ENCODE data around the gene APBB2. TPM values are rescaled to one million over a fixed set of nuclear protein-coding genes. Genes with fewer than 3 reads are reported as not detected.
"Not testable (repeated sequence)": the region's sequence is repeated elsewhere in the genome, so short reads cannot be mapped to it uniquely, and the experiment has no call there.

The APBB2 gene
- polyA plus RNA-seq, 1 donor: 67.7 TPM

GRCh38 chr4:41015016-41015675 is 199.2 kb downstream of the APBB2 start:
- no peak for DNase-seq

GRCh38 chr4:41014158-41014557 is 200.2 kb downstream of the APBB2 start:
- no peak for DNase-seq

DNA sequence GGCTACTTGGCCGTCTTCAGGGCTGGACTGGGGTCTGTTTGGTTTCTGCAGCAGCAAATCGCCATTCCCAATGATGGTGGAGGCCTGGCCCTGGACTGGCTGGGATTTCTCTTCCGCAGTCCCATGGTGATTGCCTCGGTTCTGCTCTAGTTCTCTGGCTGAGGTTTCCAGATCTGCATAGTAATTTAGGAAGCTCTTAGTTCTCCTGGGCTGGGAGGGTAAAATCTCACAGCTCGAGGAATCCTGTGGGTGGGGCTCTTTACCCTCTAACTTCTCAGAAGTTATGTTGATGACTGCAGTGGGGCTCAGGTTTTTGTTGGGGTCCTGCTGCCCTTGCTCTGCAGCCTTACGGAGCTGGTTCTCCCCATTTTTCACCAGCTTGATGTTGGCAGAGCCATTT is 200.6 kb downstream of the APBB2 start:
- no peak for DNase-seq

- DNase-seq: no peak
Measured at GRCh38 chr4:41012911-41013310, 201.4 kb downstream of the APBB2 start.

- DNase-seq: no peak
Measured at GRCh38 chr4:41012293-41012692, 202.0 kb downstream of the APBB2 start.

DNA sequence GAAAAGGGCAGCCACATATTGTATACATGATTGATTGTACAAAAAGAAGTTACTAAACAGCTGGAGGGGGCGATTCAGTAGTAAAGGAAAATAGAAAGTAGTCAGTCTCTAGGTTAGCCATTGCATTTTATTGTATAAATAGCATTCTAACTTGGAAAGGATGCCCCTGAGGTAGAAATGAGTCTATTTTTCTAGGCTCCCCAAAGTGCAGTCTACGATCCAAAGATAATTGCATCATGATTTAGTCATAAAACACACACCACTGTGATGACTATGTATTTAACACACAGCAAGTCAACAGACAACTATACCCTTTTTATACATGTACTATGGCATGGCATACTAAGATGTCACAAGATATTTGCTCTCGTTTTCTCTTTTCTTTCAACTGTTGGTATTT is 204.9 kb downstream of the APBB2 start:
- DNase-seq: no peak

DNA sequence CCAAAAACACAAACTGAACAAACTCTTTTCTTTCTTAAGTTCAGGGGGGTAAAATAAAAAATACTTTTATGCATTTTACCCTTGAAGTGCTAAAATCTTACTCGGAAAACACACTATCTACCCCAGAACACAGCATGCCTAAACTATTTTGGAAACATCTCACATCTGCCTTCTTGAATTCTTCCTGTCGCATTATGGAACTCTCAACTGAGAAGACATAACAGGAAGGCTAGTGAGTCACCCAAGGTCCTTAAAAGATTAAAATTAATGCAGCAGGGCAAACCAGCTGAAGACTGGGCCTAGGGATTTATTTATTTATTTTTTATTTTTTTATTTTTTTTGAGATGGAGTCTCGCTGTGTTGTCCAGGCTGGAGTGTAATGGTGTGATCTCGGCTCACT is 208.2 kb downstream of the APBB2 start:
- no peak for DNase-seq

GRCh38 chr4:41002309-41002708 is 212.0 kb downstream of the APBB2 start:
- DNase-seq: no peak

DNA sequence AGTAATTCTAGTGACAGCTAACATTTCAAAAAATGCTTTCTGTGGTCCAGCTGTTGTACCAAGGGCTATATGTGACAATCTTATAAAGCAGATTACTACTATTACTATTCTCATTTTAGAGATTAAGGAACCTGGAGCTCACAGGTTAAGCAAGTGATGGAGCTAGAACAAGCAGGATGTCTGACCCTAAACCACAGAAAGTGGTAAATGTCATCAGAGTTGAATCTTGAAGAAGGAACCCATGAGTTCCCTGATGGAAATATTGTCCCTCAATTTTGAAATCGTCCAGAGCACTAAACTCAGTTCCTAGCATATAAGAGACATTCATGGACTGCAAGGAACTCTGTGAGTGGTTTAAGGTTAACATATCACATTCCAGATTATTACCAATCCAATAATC is 214.0 kb downstream of the APBB2 start:
- DNase-seq: no peak

DNA sequence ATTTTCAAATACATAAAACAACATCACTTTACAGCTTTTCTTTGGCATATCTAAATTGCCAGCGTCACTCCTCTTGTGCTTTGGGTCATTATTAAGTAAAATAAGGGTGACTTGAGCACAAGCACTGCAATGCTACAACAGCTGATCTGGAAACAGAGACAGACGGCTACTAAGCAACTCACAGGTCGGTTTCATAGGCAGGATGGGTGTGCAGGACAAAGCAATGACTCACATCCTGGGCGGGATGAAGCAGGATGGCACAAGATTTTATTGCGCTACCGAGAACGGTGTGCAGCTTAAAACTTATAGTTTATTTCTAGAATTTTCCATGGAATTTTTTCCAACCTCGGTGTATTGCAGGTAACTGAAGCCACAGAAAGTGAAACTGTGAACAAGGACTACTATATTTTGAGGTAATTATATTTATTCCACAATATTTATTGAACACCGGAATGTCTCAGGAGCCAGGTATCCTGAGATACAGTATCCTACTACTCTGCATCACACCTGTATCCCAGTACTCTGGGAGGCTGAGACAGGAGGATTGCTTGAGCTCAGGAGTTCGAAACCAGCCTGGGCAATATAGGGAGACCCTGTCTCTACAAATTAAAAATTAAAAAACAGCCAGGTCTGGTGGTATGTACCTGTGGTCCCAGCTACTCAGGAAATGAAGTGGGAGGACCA is 215.5 kb downstream of the APBB2 start:
- DNase-seq: no peak

DNA sequence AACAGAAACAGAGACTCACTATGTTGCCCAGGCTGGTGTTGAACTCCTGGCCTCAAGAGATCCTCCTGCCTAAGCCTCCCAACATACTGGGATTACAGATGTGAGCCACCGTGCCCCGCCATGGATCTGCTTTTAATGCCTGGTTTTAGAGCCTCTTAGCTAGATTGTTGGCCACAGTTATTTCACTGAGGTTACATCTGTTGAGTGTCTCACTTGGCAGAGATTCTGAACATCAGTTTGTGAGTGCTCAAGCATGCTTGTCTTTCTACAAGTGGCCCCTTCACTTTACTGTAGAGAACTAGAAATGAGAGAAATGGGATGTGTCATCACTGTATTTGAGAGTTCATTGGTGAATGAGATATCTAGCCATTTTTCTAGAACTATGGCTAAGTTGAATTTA is 218.5 kb downstream of the APBB2 start:
- no peak for DNase-seq

- not testable (repeated sequence) for DNase-seq
Measured at GRCh38 chr4:40994321-40994720, 220.0 kb downstream of the APBB2 start.

DNA sequence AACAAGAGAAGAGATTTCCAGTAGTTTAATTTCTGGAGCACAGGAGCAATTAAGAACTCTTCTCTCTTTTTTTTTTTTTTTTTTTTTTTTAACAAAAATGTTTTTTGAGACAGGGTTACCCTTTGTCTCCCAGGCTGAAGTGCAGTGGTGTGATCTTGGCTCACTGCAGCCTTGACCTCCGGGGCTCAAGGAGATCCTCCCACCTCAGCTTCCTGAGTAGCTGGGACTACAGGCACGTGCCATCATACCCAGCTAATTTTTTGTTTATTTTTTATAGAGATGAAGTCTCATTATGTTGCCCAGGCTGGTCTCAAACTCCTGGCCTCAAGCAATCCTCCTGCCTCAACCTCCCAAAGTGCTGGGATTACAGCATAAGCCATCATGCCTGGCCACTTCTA is 221.0 kb downstream of the APBB2 start:
- not testable (repeated sequence) for DNase-seq

DNA sequence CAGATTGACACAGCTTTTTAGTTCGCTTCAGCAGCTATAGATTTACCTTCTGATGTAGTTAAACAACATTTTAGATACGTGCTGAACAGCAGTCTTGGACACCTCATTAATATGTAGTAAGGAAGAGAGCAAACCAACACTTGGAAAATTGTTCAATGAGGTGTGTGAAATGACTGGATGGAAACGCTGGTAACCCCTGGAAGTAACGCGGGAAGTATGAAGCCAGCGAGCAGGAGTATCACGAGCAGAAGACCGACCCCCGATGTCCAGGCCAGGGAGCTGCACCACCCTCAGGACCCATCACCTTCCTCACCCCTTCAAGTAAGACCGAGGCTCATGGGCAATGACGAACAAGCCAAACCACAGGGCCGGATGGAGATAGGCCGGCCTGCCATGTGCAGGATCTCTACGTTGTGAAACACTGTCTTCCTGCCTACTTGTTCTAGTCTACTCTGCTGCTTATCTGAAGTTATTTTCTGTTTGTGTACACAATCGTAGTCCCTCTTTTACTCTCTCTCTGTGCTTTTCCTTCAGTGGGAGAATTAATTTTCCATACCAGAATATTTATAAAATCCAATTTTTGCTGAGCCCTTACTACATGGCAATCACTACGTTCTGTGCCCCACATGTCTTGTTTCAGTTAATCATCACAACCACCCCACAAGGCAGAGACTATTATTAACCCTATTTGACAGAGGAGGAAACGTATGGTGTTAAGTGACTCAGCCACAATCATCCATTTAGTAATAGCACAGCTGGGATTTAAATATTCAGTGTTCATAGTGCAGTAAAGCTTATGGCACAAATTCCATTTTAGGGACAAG is 221.7 kb downstream of the APBB2 start:
- DNase-seq: no peak

DNA sequence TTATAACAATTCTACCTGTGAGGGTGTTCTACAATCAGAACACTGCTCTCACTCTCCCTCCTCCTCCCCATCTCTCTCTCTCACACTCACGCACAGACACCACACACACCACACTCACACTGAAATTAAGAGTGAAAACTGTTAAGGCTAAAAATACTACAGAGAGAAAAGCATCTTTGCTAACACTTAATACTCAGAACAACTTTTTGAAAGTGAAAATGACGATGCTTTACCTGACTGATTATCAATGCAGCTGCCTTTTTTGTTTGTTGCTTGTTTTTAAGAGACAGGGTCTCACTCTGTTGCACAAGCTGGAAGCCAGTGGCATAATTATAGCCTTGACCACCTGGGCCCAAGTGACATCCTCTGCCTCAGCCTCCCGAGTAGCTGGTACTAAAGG is 222.4 kb downstream of the APBB2 start:
- no peak for DNase-seq

DNA sequence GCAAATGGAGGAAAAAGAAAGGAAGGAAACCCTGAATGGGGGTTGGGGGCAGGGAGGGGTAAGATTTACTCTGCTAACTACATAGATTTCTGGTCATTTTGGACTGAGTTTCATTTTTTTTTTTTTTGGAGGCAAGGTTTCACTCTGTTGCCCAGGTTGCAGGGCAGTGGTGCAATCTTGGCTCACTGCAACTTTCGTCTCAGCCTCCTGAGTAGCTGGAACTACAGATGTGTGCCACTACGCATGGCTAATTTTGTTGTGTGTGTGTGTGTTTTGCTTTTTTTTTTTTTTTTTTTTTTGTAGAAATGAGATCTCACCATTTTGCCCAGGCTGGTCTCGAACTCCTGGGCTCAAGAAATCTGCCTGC is 223.5 kb downstream of the APBB2 start:
- no peak for DNase-seq

- no peak for DNase-seq
Measured at GRCh38 chr4:40990236-40990898, 224.0 kb downstream of the APBB2 start.

GRCh38 chr4:40987151-40987550 is 227.2 kb downstream of the APBB2 start:
- DNase-seq: no peak

DNA sequence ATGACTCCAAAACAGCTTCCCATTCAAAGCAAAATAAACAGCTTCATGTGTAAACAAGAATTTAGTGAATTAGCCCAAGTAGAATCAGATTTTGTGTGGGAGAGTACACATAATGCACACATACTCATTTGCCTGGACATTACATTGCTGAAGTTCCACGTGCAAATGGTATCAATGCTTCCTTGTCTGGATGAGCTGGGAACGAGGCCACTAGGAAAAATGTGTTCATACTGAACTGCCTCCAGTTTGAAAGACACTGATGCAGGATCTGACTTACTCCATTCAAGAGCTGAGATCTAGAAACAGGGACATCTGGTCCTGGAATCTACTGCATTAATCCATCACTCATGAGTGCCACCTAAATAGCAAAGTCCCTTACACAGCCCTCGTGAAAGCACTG is 228.0 kb downstream of the APBB2 start:
- no peak for DNase-seq

DNA sequence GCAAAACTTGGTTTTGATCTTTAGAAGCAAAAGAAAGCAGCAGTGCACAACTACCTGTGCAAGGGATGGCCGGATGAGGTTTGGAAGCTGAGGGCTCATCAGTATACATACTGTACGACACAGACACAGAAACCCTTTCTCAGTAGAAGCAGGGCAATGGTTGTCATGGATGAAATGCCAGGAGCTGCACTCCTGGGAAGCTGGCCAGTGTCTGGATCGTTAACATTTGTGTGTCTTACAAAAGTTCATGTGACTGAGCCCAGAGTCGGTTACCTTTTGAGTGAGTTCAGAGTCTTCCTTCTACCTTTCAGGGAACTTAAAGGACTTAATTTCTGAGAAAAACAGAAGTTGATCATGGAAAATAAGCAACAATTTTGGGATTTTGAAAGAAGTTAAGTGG is 230.3 kb downstream of the APBB2 start:
- DNase-seq: no peak

GRCh38 chr4:40980318-40980883 is 233.9 kb downstream of the APBB2 start:
- DNase-seq: no peak

GRCh38 chr4:40978548-40978947 is 235.8 kb downstream of the APBB2 start:
- DNase-seq: no peak

Measured in left kidney (tissue), 2 donors.